Measurements from ENCODE around the gene MARCHF10. TPM values are rescaled to one million over a fixed set of nuclear protein-coding genes. Genes with fewer than 3 reads are reported as not detected.

The MARCHF10 gene
- polyA plus RNA-seq, 1 donor from 2014 or later: 0.27 TPM

GRCh38 chr17:62809656-62810055, 1.5 kb upstream of the MARCHF10 start:
- Histone ChIP-seq H3K9me2 (ENCODE audit: insufficient read depth, low read length) (no peaks in the 10 kb centered on the region), H3K9ac (ENCODE audit: low read length) (no peak overlapping the region), H3K27me3 (ENCODE audit: insufficient read depth, low read depth, low read length) (no peaks in the 10 kb centered on the region), H3K79me2 (replicated peaks; ENCODE audit: insufficient read depth, low read length) (no peaks in the 10 kb centered on the region), H3K4me2 (ENCODE audit: low read length) (no peak overlapping the region), H3K27ac (ENCODE audit: low read length) (no peak overlapping the region), H3F3A (ENCODE audit: insufficient read depth, low read length, poor library complexity, severe bottlenecking) (no peaks in the 10 kb centered on the region), H3K9me3 (ENCODE audit: low read length) (no peaks in the 10 kb centered on the region), H4K20me1 (ENCODE audit: insufficient read depth) (no peaks in the 10 kb centered on the region), H3K4me3 (ENCODE audit: low read length) (no peak overlapping the region), H2AFZ (ENCODE audit: low read depth, low read length) (no peak overlapping the region), H3K36me3 (ENCODE audit: insufficient read depth, low read length) (no peaks in the 10 kb centered on the region)
- TF ChIP-seq CTCF (IDR thresholded peaks at IDR 0.05; ENCODE audit: poor library complexity, severe bottlenecking) (no peak), EP300 (conservative IDR thresholded peaks at IDR 0.05; ENCODE audit: poor library complexity, severe bottlenecking) (no peak), MXI1 (conservative IDR thresholded peaks at IDR 0.05; ENCODE audit: poor library complexity, severe bottlenecking) (no peak), TAF1 (IDR thresholded peaks at IDR 0.05; ENCODE audit: low read depth) (no peak), REST (IDR thresholded peaks at IDR 0.05; ENCODE audit: borderline replicate concordance) (no peak), POLR2AphosphoS5 (IDR thresholded peaks at IDR 0.05) (no peak), SMC3 (conservative IDR thresholded peaks at IDR 0.05; ENCODE audit: poor library complexity) (no peak), EZH2 (IDR thresholded peaks at IDR 0.05; ENCODE audit: borderline replicate concordance, insufficient read depth, low read length, poor library complexity, severe bottlenecking) (no peak), RAD21 (conservative IDR thresholded peaks at IDR 0.05) (no peak)

- H3K9me2 ChIP-seq (ENCODE audit: insufficient read depth, low read length): no peaks in the 10 kb centered on the region
- no peaks in the 10 kb centered on the region for H3K27me3 ChIP-seq (ENCODE audit: insufficient read depth, low read depth, low read length)
- no peak overlapping the region for H3K4me2 ChIP-seq (ENCODE audit: low read length)
- H4K20me1 ChIP-seq (ENCODE audit: insufficient read depth): no peaks in the 10 kb centered on the region
- TF ChIP-seq MXI1 (conservative IDR thresholded peaks at IDR 0.05; ENCODE audit: poor library complexity, severe bottlenecking) (no peak), EP300 (conservative IDR thresholded peaks at IDR 0.05; ENCODE audit: poor library complexity, severe bottlenecking) (no peak), RAD21 (conservative IDR thresholded peaks at IDR 0.05) (no peak), REST (IDR thresholded peaks at IDR 0.05; ENCODE audit: borderline replicate concordance) (no peak), EZH2 (IDR thresholded peaks at IDR 0.05; ENCODE audit: borderline replicate concordance, insufficient read depth, low read length, poor library complexity, severe bottlenecking) (no peak), POLR2AphosphoS5 (IDR thresholded peaks at IDR 0.05) (no peak), SMC3 (conservative IDR thresholded peaks at IDR 0.05; ENCODE audit: poor library complexity) (no peak), TAF1 (IDR thresholded peaks at IDR 0.05; ENCODE audit: low read depth) (no peak), CTCF (IDR thresholded peaks at IDR 0.05; ENCODE audit: poor library complexity, severe bottlenecking) (no peak)
- peak overlapping the region; percentile 16 for H3K9ac ChIP-seq (ENCODE audit: low read length)
- peak overlapping the region; percentile 57 for H3K4me3 ChIP-seq (ENCODE audit: low read length)
- no peak overlapping the region for H2AFZ ChIP-seq (ENCODE audit: low read depth, low read length)
- no peaks in the 10 kb centered on the region for H3F3A ChIP-seq (ENCODE audit: insufficient read depth, low read length, poor library complexity, severe bottlenecking)
- no peaks in the 10 kb centered on the region for H3K36me3 ChIP-seq (ENCODE audit: insufficient read depth, low read length)
- no peaks in the 10 kb centered on the region for H3K9me3 ChIP-seq (ENCODE audit: low read length)
- H3K79me2 ChIP-seq (replicated peaks; ENCODE audit: insufficient read depth, low read length): no peaks in the 10 kb centered on the region
- no peak overlapping the region for H3K27ac ChIP-seq (ENCODE audit: low read length)
Measured at GRCh38 chr17:62808576-62808970, 459 bp upstream of the MARCHF10 start.

Measured in neural cell (in vitro differentiated cells).